Smooth muscle cell (in vitro differentiated cells): ENCODE measurements around the gene NAA40. TPM values are rescaled to one million over a fixed set of nuclear protein-coding genes. Genes with fewer than 3 reads are reported as not detected.

Source experiments
- DNase-seq: peaks from one replicate; lab custom pipeline; 2025; ENCODE audit not compliant: unreplicated experiment; lab: John Stamatoyannopoulos, UW
- H2AFZ ChIP-seq: fragments of 200-600 bp; sonication (generic); 2 replicates; pipeline ENCODE4 v1.6.0; 2016; ENCODE audit warnings: antibody characterized with exemption, low read depth, mild to moderate bottlenecking
- H3F3A ChIP-seq: fragments of 200-600 bp; sonication (generic); 2 replicates; pipeline ENCODE4 v1.6.0; 2017; ENCODE audit warnings: antibody characterized with exemption, low read depth
- H3K27ac ChIP-seq: fragments of 200-600 bp; sonication (generic); 2 replicates; pipeline ENCODE4 v1.5.1; 2016; ENCODE audit warnings: low read depth, mild to moderate bottlenecking
- H3K27me3 ChIP-seq: fragments of 200-600 bp; sonication (generic); 2 replicates; pipeline ENCODE4 v1.6.1; 2016; ENCODE audit warnings: low read depth, mild to moderate bottlenecking
- H3K36me3 ChIP-seq: fragments of 200-600 bp; sonication (generic); 2 replicates; pipeline ENCODE4 v1.5.1; 2016; ENCODE audit warnings: low read depth
- H3K4me1 ChIP-seq: fragments of 200-600 bp; sonication (generic); 2 replicates; pipeline ENCODE4 v1.5.1; 2016; ENCODE audit warnings: low read depth
- H3K4me2 ChIP-seq: fragments of 200-600 bp; sonication (generic); 2 replicates; pipeline ENCODE4 v1.6.0; 2016; ENCODE audit warnings: mild to moderate bottlenecking
- H3K4me3 ChIP-seq: fragments of 200-600 bp; sonication (generic); 2 replicates; pipeline ENCODE4 v1.5.1; 2016; ENCODE audit warnings: mild to moderate bottlenecking
- H3K79me2 ChIP-seq: fragments of 200-600 bp; sonication (generic); 2 replicates; pipeline ENCODE4 v1.6.0; 2016; ENCODE audit warnings: low read depth, mild to moderate bottlenecking
- H3K9ac ChIP-seq: fragments of 200-600 bp; sonication (generic); 2 replicates; pipeline ENCODE4 v1.6.0; 2016; ENCODE audit warnings: low read depth
- H3K9me3 ChIP-seq: fragments of 200-600 bp; sonication (generic); replicated peaks from 2 replicates; pipeline ENCODE4 v1.5.1; 2016; ENCODE audit warnings: low read depth
- H4K20me1 ChIP-seq: fragments of 200-600 bp; sonication (generic); 2 replicates; pipeline ENCODE4 v1.6.0; 2016; ENCODE audit warnings: low read depth
- WGBS: methylation state at CpG from one replicate; pipeline ENCODE4 v1.1.7; 2016; ENCODE audit warnings: low lambda C conversion rate; 5-methylcytosine and 5-hydroxymethylcytosine counted together
- polyA plus RNA-seq: library from polyadenylated mRNA; unstranded; fragments of >200 nt; fragmentation: Nextera tagmentation; extraction: Ambion mirVana; gene quantifications from 2 replicates; pipeline ENCODE4 v1.2.1, GENCODE V29; 2016
- total RNA-seq: library from RNA; depleted of rRNA; stranded (reverse); fragments of >200 nt; gene quantifications from 2 replicates; pipeline ENCODE4 v1.2.3, GENCODE V29; 2014
- TF ChIP-seq, protein P1 (sequence below): fragments of 200-600 bp; sonication (generic); IDR thresholded peaks from 2 replicates; pipeline ENCODE4 v1.5.1; 2017; ENCODE audit warnings: borderline replicate concordance, mild to moderate bottlenecking, antibody characterized with exemption; ENCODE audit not compliant: insufficient read depth, poor library complexity, severe bottlenecking

NAA40 gene
- total and polyA plus RNA-seq, 2 experiments from 2014 or later: 7.6 to 11.3 TPM

- H3K9ac ChIP-seq: no peak overlapping the region
- H3K4me2 ChIP-seq: no peak overlapping the region
- 88% methylated on average over 6 of the region's 6 CpGs for WGBS
- H3K4me1 ChIP-seq: peaks cover 5% of the 10 kb centered on the region
- H3K27me3 ChIP-seq: no peaks in the 10 kb centered on the region
- no peaks in the 10 kb centered on the region for H3K36me3 ChIP-seq
- H3K9me3 ChIP-seq: no peaks in the 10 kb centered on the region
- H3K27ac ChIP-seq: no peak overlapping the region
- H4K20me1 ChIP-seq: peaks cover 32% of the 10 kb centered on the region
- no peak for DNase-seq
- no peaks in the 10 kb centered on the region for H3F3A ChIP-seq
- H3K4me3 ChIP-seq: no peak overlapping the region
- TF ChIP-seq, protein P1, sequence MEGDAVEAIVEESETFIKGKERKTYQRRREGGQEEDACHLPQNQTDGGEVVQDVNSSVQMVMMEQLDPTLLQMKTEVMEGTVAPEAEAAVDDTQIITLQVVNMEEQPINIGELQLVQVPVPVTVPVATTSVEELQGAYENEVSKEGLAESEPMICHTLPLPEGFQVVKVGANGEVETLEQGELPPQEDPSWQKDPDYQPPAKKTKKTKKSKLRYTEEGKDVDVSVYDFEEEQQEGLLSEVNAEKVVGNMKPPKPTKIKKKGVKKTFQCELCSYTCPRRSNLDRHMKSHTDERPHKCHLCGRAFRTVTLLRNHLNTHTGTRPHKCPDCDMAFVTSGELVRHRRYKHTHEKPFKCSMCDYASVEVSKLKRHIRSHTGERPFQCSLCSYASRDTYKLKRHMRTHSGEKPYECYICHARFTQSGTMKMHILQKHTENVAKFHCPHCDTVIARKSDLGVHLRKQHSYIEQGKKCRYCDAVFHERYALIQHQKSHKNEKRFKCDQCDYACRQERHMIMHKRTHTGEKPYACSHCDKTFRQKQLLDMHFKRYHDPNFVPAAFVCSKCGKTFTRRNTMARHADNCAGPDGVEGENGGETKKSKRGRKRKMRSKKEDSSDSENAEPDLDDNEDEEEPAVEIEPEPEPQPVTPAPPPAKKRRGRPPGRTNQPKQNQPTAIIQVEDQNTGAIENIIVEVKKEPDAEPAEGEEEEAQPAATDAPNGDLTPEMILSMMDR: no peak
- peaks cover 42% of the 10 kb centered on the region for H3K79me2 ChIP-seq
- H2AFZ ChIP-seq: no peak overlapping the region
Observed at GRCh38 chr11:63940786-63941185, 2.0 kb downstream of the NAA40 start.

GRCh38 chr11:63941901-63942300, 3.1 kb downstream of the NAA40 start:
- no peak overlapping the region for H3K4me3 ChIP-seq
- peaks cover 42% of the 10 kb centered on the region for H3K79me2 ChIP-seq
- H3K9me3 ChIP-seq: no peaks in the 10 kb centered on the region
- TF ChIP-seq, protein P1: no peak
- no peak overlapping the region for H3K4me2 ChIP-seq
- no peak overlapping the region for H3K27ac ChIP-seq
- H3K9ac ChIP-seq: no peak overlapping the region
- H3K27me3 ChIP-seq: no peaks in the 10 kb centered on the region
- no peaks in the 10 kb centered on the region for H3K36me3 ChIP-seq
- peaks cover 5% of the 10 kb centered on the region for H3K4me1 ChIP-seq
- WGBS: 79% methylated on average over 4 of the region's 4 CpGs
- peaks cover 32% of the 10 kb centered on the region for H4K20me1 ChIP-seq
- H3F3A ChIP-seq: no peaks in the 10 kb centered on the region
- no peak overlapping the region for H2AFZ ChIP-seq
- DNase-seq: no peak

DNA sequence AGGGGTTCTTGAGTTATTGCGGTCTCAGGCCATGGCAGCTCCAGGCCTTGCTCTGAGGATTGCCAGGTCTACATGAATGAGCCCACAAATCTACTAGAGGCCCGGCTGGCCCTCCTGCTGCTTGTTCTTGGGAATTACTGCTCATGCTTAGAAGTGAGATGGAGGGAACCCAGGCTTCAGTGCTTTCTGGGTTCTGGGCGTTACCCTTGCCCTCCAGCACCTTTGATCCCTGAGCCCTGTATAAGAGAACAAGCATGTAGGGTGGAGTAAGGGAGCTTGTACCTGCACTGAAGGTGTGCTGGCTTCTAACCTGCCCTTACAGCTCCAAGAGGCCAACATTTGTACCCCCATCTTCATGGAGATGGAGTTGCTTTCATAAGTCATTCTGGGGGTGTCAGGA, 4.0 kb downstream of the NAA40 start:
- Histone ChIP-seq H3K79me2 (peaks cover 42% of the 10 kb centered on the region), H3K9me3 (no peaks in the 10 kb centered on the region), H3F3A (no peaks in the 10 kb centered on the region), H3K27me3 (no peaks in the 10 kb centered on the region), H3K27ac (no peak overlapping the region), H3K4me1 (peaks cover 5% of the 10 kb centered on the region), H2AFZ (no peak overlapping the region), H3K36me3 (no peaks in the 10 kb centered on the region), H3K4me2 (no peak overlapping the region), H3K9ac (no peak overlapping the region), H3K4me3 (no peak overlapping the region), H4K20me1 (peaks cover 32% of the 10 kb centered on the region)
- TF ChIP-seq, protein P1: no peak
- DNase-seq: no peak
- 95% methylated on average over 3 of the region's 3 CpGs for WGBS

DNA sequence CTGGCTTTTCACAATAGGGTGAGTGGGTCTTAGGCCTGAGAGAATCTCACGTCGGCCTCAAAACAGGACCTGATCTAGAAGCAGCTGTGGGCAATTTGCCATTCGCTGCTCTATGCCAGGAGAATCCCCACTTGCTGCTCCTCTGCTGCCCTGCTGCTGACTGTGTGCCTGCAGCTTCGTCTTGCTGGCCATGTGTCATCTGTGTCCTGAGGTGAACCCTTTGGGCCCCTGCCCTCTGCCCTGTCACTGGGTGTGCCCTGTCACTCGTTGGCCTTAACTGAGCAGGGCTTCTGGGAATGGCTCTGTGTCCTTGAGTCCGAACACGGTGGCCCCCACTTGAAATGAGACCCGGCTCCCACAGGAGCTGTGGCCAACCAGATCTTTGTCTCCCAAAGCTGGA, 6.2 kb downstream of the NAA40 start:
- H3K4me2 ChIP-seq: no peak overlapping the region
- no peak overlapping the region for H3K9ac ChIP-seq
- H2AFZ ChIP-seq: no peak overlapping the region
- H3K79me2 ChIP-seq: peaks cover 31% of the 10 kb centered on the region
- TF ChIP-seq, protein P1: no peak
- H3K4me3 ChIP-seq: no peak overlapping the region
- H3K27me3 ChIP-seq: no peaks in the 10 kb centered on the region
- H3K4me1 ChIP-seq: no peaks in the 10 kb centered on the region
- WGBS: 84% methylated on average over 8 of the region's 8 CpGs
- no peak for DNase-seq
- H3F3A ChIP-seq: no peaks in the 10 kb centered on the region
- no peaks in the 10 kb centered on the region for H3K36me3 ChIP-seq
- H3K27ac ChIP-seq: no peak overlapping the region
- H4K20me1 ChIP-seq: peaks cover 32% of the 10 kb centered on the region
- no peaks in the 10 kb centered on the region for H3K9me3 ChIP-seq
